HG03571 (cell line): Measurements from ENCODE around the gene HSPG2.
"Not testable (repeated sequence)": the region's sequence is repeated elsewhere in the genome, so short reads cannot be mapped to it uniquely, and the experiment has no call there.

Source experiments
- ATAC-seq: cut with Tn5 transposase; IDR thresholded peaks from one replicate; pipeline ENCODE4 v1.9.1; 2021; ENCODE audit not compliant: unreplicated experiment

The HSPG2 gene

DNA sequence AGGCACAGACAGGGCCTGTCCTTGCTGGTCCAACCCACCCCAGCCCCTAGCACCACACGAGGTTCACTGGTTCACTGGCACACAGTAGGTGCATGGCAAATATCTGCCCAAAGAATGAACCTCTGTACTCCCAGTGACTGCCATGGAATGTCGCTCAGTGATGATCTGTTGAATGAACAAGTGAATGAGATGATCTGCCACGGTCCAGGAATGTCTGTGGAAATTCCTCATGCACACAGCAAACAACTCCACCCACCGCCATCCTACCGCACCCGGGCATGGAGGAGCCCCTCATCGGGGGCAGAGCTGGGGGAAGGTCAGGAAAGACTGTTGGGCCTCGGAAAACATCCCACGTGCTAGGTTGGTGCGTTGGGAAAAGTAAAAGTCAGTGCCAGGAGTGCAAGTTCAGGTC lies 1.7 kb downstream of the HSPG2 start:
- no peak for ATAC-seq

DNA sequence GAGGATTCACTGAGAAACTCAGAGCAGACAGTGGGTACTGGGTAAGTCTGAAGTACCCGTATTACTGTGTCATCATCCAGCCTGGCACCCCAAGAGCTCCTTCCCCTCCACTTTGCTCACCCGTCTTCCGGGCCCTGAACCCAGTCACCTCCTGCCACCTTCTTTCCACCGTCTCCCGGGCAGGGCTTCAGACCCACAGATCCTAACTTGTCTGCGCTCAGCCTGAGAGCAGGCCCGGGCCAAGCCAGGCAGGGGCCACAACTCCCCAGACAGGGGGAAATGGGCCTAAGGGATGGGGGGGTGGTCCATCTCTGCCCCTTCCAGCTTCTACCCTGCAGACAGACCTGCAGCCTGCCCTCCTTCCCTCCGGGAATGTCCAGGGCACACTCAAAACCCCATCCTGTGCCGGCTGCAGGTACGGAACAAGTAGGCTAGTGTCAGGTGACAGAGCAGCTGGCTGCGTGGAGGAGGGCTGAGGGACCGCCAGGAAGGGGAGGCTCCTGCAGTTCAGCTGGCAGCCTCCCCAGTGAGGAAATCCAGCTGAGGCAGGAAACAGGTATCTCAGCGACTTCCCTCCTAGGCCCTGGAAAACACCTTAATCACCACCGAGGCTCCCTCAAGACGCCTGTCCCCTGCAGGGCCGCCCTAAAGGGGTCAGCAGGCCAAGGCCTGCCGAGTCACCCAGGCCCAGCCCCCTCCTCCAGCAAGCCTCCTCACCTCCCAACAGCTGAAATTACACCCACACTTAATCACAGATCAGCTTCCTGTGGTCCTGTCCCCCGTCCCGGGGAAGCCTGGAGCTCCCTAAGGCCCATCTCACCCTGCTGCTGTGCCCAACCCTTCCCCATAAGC lies 3.5 kb downstream of the HSPG2 start:
- ATAC-seq = no peak

GRCh38 chr1:21932127-21932526 lies 5.0 kb downstream of the HSPG2 start:
- no peak for ATAC-seq

- no peak for ATAC-seq
Observed at GRCh38 chr1:21931171-21932093, 5.7 kb downstream of the HSPG2 start.

- ATAC-seq = no peak
Observed at GRCh38 chr1:21930629-21931170, 6.4 kb downstream of the HSPG2 start.

- ATAC-seq = no peak
Observed at GRCh38 chr1:21930080-21930571, 7.0 kb downstream of the HSPG2 start.

- no peak for ATAC-seq
Observed at GRCh38 chr1:21927533-21928237, 9.4 kb downstream of the HSPG2 start.

DNA sequence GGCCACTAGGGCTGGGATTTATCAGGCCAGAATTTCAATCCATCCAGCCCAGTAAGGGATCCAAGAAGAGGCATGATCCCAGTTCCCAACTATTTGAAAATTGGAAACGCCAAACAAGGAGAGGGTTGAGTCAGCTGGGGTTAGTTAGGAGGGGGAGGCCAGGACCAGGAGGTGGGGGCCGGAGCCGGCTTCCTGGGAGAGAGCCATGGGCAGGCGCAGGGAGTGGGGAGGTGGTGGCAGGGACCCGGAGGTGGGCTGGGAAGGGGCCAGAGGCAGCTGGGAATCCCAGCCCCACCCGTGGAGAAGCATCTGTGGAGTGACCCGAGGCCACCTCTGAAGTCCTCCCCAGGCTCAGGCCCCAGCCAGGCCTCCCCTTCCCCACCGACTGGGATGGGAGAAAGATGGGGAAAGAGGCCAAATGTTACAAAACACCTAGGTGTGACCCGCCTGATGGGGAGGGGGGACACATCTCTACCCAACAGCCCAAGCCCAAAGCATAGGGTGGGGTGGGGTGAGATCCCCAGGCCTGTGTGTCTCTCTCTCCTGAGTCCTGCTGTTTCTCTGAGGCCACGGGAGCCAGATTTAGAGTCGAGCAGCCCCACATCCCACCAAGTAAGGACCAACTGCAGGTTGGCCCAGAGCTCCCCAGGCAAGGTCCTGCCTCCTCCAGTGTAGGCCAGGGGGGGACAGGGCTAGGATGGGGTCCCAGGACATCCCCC lies 10.1 kb downstream of the HSPG2 start:
- ATAC-seq = no peak

- no peak for ATAC-seq
Observed at GRCh38 chr1:21926065-21926464, 11.0 kb downstream of the HSPG2 start.

- no peak for ATAC-seq
Observed at GRCh38 chr1:21925334-21925940, 11.7 kb downstream of the HSPG2 start.

DNA sequence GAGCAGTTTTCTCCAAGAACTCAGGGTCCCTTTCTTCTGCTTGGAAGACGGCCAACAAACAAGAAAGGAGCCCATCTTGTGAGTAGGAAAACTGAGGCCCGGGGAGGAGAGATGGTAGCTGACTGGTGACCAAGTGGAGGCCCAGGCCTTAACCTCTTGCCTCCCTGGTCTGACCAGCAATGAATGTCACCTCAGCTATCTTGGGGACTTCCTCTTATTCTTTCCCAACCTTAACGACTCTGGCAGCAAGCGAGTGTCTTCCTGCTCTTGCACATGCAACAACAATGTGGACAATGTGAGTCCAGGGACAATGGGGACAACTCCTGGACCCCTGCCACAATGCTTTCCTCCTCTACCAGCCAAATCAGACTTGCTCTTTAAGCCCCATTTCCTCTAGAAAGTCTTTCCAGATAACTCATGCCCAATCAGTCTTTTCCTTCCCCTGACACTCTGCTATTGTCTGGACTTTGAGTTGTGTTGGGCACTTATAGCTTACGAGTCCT lies 12.6 kb downstream of the HSPG2 start:
- ATAC-seq = no peak

DNA sequence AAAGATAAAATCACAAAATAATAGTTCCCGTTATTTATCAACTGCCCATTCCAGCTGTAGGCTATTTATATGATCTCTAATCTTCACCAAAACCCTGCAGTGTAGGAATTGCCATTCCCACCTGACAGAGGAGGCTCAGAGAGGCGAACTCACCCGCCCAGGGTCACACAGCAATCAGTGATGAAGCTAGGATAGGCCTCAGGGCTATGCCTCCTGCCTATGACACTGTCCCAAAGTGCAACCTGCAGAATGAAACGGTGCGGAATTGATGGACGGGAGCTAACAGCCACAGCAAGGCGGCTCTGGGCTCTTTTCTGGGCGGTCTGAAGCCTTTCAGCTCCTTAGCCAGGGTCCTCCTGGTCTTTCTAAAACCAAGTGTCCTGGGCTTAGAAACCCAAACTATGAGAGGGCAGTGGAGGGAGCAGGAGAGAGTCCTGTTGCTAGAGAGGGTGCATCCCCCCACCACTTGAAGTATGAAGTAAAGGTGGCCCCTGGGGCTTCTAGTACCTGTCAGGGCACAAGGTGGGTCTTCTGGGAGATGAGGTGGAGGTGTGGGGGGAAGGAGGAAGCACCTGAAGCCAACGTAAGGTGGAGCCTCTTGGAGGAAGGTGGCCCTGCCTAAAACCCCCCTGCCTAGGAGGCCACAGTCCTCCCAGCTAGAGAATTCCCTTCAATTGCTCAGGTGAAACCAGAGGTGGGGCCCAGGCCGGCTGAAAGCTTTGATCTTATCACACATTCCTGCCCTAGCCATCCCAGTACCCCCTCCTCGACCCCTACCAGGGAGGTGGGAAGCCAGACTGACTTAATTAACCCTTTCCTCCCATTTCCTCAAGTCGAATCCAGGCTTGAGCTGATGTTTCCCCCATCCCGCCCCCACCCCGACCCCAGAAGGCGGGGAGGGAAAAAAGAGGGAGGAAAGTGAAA lies 14.8 kb downstream of the HSPG2 start:
- no peak for ATAC-seq

GRCh38 chr1:21921100-21921875 lies 15.8 kb downstream of the HSPG2 start:
- ATAC-seq = no peak

- ATAC-seq = no peak
Observed at GRCh38 chr1:21919520-21919919, 17.6 kb downstream of the HSPG2 start.

DNA sequence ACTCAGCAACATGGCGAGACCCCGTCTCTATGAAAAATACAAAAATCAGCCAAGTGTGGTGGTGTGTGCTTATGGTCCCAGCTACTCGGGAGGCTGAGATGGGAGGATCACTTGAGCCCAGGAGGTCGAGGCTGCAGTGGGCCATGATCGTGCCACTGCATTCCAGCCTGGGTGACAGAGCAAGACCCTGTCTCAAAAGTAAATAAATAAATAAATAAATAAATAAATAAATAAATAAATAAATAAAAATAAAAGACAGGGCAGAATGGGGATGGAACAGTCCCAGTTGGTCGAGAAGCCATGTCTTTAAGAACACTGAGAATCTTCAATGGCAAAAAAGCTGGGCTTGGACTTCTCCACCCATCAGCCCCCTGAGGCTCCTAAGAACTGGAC lies 19.9 kb downstream of the HSPG2 start:
- not testable (repeated sequence) for ATAC-seq

DNA sequence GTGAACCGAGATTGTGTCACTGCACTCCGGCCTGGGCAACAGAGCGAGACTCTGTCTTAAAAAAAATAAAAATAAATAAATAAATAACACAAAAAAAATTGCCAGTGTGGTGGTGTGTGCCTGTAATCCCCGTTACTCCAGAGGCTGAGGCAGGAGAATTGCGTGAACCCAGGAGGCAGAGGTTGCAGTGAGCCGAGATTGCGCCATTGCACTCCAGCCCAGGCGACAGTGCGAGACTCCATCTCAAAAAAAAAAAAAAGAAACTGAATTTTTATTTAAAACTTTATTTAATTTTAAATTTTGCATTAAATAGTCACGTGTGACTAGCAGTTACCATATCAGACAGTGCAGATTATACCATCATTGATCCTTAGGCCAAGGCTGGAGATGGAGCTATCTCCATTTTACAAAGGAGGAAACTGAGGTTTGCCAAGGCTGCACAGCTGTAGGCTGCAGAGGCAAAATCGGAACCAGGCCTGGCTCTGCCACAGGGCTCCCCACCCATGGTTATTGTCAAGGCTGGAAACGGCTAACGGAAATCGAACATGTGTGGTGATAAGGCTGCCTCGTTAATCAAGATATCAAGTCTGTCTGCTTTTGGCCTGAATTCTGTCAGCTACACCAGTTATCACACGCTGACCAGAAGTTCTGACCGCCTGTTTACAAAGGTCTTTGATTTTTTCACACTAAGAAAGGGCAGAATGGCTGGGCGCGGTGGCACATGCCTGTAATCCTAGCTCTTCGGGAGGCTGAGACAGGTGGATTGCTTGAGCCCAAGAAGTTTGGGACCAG lies 20.5 kb downstream of the HSPG2 start:
- ATAC-seq = no peak
